SW 1271 (cell line): ENCODE data around the gene TTLL6.
"Not testable (repeated sequence)": the region's sequence is repeated elsewhere in the genome, so short reads cannot be mapped to it uniquely, and the experiment has no call there.

Experiments
- DNase-seq, 2 experiments: peaks; one replicate each; lab custom pipeline; 2025; lab: John Stamatoyannopoulos, UW

The TTLL6 gene

DNA sequence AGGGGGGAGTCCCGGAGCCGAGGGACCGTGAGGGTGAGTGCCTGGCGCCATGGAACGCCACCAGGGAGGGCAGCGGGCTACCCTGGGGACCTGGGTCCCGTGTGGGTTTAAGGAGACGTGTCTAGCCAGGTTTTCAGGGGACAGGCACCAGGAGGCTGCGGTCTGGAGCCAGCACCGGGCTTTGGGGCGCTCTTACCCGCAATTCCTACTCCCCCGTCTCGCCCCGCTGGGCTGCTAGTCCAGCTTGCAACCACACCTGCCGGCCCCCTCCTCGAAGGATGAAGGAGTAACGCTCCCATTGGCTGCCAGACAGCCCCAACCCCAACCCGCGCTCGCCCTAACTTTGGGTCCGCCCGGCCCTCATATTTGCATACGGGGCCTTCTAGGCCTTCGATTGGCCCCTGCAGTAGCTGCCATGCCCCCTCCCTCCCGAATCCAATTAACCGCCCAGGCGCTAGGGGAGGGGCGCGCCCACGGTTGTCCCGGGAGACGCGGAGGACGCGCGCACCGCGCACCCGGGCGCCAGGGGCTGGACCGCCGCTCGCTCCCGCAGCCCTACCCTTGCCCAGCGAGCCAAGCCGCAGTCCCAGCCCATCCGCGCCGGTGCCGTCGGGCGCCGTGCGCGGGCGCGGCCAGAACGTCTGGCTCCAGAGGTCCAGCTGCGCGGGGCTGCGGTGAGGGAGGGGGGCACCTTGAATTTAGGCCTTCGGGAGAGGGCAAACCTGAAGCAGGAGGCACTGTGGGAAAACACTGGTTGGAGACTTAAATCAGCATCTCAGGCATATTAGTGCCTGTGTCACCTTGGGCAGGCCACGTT is at the start of gene TTLL6:
Gene TTLL6, minus strand, starts transcription at position 456 of the 817 bp plus-strand sequence. Its CDS starts 157 bp downstream, at position 299.
- DNase-seq = no peak

DNA sequence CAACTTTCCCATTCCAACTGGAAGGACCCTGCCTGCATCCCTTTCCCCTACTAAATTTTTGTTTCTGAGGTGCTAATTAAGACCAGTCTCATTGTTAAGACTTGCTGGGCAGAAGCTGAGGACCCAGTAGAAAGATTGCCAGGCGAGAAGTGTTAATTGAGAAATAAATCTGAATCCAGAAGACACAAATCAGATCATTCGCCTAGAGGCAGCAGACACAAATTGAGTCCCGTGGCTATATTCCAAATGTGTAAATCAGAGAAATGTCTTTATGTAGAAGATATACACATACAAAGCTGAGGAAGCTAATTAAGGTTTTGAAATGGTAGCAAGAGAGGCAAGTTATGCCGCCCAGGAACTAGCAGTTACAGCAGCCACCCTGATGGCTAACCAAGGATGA is 43.4 kb upstream of the TTLL6 start:
- DNase-seq = no peak

DNA sequence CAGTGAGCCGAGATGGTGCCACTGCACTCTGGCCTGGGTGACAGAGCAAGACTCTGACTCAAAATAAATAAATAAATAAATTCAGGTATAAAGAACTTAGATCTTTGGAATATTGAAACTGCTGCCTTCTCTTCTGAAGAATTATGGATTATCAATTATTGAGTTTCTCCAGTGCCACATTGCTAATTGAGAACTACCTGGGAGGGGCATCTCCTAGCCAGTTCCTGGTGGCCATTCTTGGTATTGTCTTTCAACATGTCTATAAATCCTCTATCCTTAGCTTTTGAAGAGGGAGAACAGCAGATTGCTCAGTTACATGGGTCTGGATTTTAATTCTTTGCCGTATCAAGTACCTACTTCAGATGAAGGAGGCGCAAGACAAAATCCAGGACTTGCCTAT is 43.0 kb upstream of the TTLL6 start:
- DNase-seq = no peak

DNA sequence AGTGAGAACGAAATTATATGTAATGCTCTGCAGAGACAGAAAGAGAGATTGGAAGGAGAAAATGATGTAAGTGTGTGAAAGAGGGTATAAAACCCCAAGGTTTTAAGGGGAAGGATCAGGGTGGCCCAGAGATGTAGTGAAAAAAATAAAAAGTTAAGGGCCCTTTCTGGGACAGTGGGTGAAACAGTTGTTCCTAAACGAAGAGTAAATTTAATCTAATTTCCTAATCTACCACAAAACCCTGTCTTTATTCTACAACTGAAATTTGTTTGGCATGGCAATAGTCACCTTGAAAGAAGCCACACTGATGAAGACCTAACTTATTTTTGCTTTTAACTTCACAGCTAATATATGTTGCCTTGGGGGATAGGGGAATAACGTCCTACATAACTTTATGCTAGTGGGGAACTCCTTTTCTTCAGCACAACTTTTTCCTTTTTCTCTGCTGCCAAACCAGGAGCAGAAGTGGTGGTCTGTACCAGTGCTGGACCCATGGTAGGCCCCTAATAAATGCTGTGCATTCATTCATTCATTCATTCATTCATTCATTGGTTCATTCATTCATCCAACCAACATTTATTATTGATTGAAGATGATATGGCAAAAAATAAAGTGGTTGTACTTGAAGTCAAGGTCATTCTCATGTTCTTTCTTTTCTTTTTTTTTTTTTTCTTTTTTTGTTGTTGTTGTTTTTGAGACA is 39.2 kb upstream of the TTLL6 start:
- DNase-seq = no peak

DNA sequence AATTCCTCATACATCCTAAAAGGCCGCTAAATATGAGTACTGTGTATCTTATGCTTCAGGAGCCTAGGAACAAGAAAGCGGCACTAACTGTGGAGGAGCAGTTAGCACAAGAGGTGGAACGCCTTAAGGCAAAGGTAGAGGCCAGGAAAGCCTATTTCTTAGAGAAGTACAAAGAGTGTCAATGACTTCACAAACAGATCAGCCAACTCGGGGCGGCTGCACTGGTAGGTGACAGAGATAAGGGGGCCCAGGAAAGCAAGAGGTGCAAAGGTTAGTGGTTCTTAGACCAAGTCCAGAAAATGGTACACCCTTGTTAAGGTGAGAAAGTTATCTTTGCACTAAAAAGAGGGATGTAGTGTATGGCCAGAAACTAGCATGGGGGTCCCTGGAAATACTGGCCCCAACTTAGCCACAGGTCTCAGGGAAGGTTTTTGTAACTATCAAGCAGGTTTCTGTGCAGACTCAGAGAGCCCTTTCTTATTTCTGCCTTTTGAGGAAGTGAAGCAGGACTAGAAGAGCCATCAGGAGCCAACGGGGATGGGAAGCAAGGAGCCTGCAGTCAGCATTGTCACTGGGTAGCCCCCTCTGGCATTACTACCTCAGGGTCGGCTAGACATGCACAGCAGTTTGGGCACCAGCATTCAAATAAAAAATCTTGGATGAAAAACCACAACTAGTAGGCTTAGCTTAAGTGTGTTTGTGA is 37.9 kb upstream of the TTLL6 start:
- no peak for DNase-seq

DNA sequence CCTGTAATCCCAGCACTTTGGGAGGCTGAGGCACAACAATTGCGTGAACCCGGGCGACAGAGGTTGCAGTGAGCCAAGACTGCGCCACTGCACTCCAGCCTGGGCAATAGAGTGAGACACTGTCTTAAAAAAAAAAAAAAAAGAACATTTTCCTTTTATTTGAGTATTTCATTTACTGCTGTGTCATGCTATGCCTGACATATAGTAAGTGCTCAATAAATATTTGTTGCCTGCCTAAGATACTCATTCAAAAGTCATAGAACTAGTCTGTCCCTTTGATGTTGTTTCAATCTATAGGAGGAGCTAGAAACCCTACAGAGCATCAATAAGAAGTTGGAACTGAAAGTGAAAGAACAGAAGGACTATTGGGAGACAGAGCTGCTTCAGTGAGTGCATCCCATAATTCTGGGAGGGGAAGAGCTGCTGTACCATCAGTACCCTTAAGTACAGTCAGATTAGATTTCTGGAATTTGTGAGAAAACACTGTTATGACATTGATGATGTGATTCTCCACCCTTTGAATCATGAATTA is 33.8 kb upstream of the TTLL6 start:
- DNase-seq = no peak

DNA sequence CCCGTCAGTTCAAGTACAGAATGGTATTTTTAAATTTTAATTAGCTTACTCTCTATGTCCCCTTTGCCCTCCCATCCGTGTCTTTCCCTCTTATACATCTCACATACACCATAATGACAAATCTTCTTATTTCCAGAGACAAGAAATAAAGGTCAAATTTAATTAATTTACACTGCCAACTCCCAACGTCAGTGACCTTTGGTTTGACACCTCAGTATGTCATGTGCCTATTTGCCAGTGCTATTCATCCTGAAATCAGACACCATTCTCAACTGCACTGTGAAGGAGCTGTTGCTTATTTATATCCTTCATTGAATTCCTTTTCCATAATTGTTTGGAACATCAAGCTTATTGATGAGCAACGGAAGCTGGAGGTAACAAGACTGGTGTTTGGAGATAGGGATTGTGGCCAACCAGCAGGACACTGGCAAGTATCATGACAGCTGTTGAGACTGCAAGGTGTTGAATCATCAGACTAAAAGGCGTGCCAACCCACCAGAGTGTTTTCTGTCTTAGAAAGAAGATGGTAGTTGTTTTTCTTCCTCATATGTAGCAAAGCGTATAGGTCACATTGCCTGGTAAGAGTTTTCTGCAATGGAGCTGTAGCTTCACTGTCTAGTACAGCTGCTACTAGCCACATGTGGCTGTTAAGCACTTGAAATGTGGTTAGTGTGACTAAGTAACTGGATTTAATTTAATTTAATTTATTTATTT is 26.3 kb upstream of the TTLL6 start:
- DNase-seq = no peak

DNA sequence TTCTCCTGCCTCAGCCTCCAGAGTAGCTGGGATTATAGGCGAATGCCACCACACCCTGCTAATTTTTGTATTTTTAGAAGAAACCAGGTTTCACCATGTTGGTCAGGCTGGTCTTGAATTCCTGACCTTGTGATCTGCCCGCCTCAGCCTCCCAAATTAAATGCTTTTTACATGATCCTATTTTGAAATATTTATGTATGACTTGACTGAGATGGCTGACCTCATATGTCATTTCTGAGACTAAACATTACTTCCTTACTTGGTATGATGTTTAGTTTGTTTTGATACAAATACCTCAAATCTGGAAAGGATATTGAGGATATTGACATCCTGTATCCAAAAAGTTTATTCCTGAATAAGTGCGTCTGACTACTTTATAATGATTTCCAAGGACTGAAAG is 25.7 kb upstream of the TTLL6 start:
- no peak for DNase-seq

DNA sequence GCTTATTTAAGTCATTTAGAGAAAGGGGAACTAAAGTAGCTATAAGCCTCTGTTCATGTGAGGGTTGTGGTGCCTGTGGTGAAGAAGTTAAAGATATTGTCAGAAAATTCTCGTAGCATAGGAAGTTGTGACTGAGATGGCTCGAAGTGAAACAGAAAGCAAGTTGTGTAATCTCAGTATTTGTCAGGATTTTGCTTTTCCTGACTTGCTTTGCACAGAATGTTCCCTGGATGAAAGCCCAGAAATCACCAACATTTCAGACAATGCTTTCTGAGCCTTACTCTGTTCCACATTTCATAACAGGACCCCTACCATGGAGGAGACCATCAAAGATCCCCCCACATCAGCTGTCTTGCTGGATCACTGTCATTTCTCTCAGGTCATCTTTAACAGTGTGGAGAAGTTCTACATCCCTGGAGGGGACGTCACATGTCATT is 24.4 kb upstream of the TTLL6 start:
- peak in 1 of 2 experiments; percentile 30 for DNase-seq

DNA sequence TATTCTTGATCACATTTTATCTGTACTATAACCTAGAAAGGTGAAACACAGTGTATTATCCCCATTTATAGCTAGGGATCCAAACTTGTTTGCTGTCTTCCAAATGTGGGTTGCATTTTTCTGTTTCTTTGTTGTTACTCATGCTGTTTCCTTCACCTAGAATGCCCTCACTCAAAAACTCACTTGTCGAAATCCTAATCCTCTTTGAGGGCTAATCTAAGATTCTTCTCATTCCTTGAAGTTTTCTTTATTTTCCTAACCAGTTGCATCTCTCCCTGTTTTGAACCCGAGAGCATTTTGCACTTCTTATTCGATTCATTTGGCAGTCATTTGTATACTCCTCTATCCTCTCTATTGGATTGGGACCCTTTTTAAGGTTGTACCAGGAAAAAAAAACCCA is 23.4 kb upstream of the TTLL6 start:
- DNase-seq = no peak

DNA sequence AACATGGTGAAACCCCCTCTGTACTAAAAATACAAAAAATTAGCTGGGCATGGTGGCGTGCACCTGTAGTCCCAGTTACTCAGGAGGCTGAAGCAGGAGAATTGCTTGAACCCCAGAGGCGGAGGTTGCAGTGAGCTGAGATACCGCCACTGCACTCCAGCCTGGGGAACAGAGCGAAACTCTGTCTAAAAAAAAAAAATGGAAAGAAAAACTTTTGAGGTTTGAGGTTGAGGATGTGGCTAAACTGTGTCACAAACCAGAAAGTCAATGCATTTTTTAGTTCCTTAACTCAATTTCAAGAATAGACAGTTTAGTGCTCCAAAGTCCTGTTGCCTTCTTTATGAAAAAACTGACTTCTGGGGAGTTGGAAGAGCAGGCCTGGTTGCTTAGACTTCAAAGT is 20.4 kb upstream of the TTLL6 start:
- not testable (repeated sequence) for DNase-seq

DNA sequence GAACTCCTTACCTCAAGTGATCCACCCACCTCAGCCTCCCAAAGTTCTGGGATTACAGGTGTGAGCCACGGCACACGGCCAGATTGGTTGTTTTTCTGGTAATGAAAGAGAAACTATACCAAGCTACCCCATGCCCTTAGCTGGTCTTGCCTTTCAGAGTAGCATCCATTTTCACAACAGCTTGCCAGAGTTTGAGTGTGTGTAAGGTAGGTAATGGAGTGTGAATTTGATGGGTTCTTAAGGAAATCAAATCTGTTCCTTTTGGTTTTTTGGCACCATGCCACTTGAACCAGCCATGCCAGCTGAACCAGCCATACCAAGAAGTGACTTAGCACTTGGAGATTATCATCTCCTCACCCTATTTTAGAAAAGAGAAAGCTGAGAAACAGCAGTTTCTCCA is 18.9 kb upstream of the TTLL6 start:
- no peak for DNase-seq

DNA sequence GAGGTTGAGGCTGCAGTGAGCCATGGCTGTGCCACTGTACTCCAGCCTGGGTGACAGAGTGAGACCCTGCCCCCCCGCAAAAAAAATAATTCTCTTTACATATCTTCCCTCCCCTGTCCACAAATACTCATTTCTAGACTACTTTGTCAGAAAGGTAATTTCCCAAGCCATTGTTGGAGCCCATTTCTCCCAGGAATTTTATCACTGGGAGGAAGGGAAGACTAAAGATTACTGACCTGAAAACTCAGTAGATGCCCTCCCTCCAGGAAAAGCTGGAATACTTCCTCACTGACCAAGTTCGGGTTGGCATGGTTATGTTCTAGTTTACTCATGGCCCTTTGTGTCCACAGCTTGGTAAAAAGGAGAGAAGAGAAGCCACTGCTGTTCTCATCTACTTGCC is 17.9 kb upstream of the TTLL6 start:
- DNase-seq = no peak

DNA sequence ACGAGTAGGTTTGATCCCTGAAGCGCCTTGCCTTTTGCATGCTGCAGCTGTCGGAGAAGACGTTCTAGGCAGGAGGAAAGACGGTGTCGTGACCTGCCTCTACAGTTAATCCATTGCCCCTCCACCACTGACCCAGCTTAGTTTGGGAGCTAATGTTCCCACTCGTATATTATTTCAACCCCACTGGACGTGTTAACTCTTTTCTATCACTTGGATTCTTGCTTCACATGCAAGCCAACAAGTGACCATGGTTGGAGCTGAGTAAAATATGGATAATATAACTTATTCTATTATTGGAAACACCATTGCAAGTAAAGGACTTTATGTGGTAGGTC is 14.5 kb upstream of the TTLL6 start:
- no peak for DNase-seq

DNA sequence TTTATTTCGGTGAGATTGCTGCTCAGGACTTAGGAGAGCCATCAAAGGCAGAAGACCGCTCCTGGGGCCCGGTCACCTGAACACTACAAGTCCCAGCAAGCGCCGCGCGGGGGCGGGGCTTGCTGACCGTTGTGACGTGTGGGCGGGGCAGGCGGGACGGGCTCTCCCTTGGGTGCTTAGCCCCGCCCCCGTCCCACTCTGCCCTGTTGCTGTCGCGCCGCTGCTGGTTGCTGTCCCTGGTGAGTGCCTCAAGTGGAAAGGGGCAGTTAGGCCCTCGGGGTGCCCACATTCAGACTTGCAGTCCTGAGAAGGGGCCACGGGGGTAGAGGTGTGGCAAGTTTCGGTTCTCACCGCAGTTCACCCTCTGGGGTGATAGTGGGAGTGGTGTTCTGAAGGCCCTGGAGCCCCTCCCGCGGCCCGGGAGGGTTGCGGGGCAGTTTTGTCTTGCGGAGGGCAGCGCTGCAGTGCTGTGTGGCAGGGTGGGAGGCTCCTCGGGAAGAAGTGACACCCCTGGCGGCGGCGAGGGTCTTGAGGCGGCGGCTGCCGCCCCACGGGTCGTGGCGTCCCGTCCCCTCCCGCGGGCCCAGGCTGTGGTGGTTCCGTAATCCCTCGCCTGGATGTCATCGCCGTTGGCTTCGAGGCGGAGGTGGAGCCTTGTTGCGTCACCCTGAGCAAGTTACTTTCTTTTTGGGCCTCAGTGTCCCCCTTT is 14.0 kb upstream of the TTLL6 start, which contains the start of gene CALCOCO2:
Gene CALCOCO2, plus strand, starts transcription at position 196 of the 709 bp plus-strand sequence. CDS start 10,673 bp downstream, outside the sequence.
- peak; percentile 85 to 91 for DNase-seq

DNA sequence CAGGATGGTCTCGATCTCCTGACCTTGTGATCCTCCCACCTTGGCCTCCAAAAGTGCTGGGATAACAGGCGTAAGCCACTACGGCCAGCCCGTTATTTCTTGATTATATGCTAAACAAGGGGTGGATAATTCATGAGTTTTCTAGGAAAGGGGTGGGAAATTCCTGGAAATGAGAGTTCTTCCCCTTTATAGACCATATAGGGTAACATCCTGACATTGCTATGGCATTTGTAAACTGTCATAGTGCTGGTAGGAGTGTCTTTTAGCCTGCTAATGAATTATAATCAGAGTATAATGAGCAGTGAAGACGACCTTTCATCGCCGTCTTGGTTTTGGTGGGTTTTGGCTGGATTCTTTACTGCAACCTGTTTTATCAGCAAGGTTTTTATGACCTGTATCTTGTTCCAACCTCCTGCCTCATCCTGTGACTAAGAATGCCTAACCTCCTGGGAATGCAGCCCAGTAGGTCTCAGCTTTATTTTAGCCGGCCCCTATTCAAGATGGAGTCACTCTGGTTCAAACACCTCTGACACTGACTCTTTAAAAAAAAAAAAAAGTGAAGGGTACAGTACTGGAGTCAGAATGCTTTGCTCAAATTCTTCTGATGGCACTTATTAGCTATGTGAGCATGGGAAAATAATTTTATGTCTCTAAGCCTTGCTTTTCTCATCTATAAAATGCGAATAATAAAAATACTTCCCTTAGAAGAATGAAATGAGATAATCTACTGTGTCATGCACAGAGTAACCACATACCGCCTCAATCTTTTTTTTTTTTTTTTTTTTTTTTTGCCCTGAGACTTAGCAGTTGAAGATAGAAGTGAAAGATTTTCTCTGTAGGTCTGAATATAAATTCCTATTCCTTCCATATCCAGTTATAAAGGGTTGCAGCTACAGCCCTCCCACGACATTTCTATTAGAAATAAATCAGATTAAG is 8.7 kb upstream of the TTLL6 start:
- peak in 1 of 2 experiments; percentile 15 for DNase-seq

DNA sequence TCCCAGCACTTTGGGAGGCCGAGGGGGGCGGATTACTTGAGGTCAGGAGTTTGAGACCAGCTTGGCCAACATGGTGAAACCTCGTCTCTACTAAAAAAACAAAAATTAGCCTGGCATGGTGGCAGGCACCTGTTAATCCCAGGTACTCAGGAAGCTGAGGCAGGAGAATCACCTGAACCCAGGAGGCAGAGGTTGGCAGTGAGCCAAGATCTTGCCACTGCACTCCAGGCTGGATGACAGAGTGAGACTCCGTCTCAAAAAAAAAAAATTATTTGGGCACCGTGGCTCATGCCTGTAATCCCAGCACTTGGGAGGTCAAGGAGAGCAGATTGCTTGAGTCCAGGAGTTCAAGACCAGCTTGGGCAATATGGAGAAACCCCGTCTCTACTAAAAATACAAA is 3.9 kb upstream of the TTLL6 start:
- not testable (repeated sequence) for DNase-seq

DNA sequence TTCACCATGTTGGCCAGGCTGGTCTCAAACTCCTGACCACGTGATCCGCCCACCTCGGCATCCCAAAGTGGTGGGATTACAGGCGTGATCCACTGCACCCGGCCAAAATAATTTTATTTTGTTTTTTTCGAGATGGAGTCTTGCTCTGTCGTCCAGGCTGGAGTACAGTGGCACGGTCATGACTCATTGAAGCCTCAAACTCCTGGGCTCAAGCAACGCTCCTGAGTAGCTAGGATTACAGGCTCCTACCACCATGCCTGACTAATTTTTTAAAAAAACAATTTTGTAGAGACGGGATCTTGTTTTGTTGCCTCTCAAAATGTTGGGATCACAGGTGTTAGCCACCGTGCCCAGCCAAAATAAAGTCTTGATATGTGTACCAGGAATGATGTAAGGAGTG is 2.4 kb upstream of the TTLL6 start:
- no peak for DNase-seq

DNA sequence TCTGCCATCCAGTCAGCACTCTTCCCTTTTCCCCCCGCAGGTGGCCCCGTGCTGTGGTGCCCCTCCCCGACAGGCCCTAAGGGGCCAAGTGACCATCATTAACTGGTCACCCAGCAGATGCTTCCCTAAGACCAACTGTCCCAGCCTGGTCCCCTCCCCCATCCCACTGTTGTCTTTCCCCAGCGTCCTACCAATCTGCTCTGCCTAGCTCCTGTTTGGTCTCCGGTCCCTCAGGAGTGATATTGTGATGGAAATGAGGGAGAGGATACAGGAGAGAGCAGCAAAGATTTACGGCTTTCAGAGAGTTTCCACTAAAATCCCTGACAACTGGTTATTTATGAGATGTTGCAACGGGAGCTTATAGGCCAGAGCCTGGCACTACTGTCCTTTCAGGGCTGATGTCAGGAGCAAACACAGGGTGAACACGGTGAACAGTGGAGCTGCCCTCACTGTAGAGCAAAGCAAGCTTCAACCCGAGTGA is 1.4 kb upstream of the TTLL6 start:
- DNase-seq = no peak

DNA sequence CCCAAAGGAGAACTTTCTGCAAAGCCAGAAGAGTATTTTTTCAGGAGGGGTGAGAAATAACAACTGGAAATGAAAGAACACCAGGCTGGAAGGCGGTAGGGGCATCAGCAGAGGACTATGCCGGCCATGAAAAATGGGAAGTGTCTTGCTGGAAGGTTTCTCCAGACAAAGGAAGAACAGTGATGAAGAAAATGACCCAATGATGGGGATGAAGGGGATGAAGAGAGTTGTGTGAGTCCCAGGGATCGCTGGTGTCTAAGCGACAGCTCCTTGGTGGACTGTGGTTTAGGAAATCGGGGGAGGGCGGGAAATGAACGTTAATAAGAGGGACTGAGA is 623 bp downstream of the TTLL6 start:
- DNase-seq = no peak
